IMR-90 (cell line): ENCODE results near the gene CDC45. TPM values are rescaled to one million over a fixed set of nuclear protein-coding genes. Genes with fewer than 3 reads are reported as not detected.

ENCODE experiments used
- ATAC-seq: fragments of 200-7000 bp; cut with Tn5 transposase; 2 replicates; pipeline ENCODE4 v1.9.1; 2020; ENCODE audit warnings: low read depth, mild to moderate bottlenecking, moderate library complexity
- BruUV-seq: library from RNA; stranded (reverse); fragments of 400-500 nt; replicated peaks from 2 replicates; lab custom pipeline; 2021; lab: Mats Ljungman, UMichigan
- CTCF ChIA-PET: fragments of 300-600 bp; formaldehyde crosslinking; extraction: SDS; loops from one replicate; lab custom pipeline; 2021; ENCODE audit warnings: antibody characterized with exemption; lab: Yijun Ruan, JAX
- POLR2A ChIA-PET: fragments of 300-600 bp; sonication (Branson Sonifier 250); formaldehyde crosslinking; loops from one replicate; lab custom pipeline; 2022; ENCODE audit warnings: antibody characterized with exemption; ENCODE audit not compliant: unreplicated experiment; lab: Charles Lee
- DNase-seq: peaks from one replicate; pipeline ENCODE4 v3.0.0; 2013
- H2AFZ ChIP-seq: replicated peaks from 2 replicates; pipeline ENCODE3; 2013; ENCODE audit warnings: low read length, mild to moderate bottlenecking; ENCODE audit not compliant: poor library complexity
- H2AK5ac ChIP-seq: 2 replicates; pipeline ENCODE4 v1.6.1; 2013; ENCODE audit warnings: low read depth, low read length, inconsistent platforms
- H2AK9ac ChIP-seq: replicated peaks from 2 replicates; pipeline ENCODE3; 2013; ENCODE audit warnings: mild to moderate bottlenecking, low read depth, low read length, moderate library complexity; ENCODE audit not compliant: poor library complexity
- H2BK120ac ChIP-seq: 2 replicates; pipeline ENCODE4 v1.6.1; 2013; ENCODE audit warnings: low read depth, low read length, inconsistent platforms
- H2BK15ac ChIP-seq: 3 replicates; pipeline ENCODE4 v1.6.1; 2013; ENCODE audit warnings: low read depth, low read length, inconsistent platforms
- H2BK20ac ChIP-seq: 2 replicates; pipeline ENCODE4 v1.6.1; 2013; ENCODE audit warnings: low read depth, mild to moderate bottlenecking, inconsistent platforms, low read length, moderate library complexity
- H2BK5ac ChIP-seq: 2 replicates; pipeline ENCODE4 v1.6.1; 2013; ENCODE audit warnings: mild to moderate bottlenecking, low read depth, low read length, inconsistent platforms; ENCODE audit not compliant: poor library complexity, severe bottlenecking
- H3K14ac ChIP-seq: replicated peaks from 2 replicates; pipeline ENCODE4 v1.6.1; 2013; ENCODE audit warnings: low read depth, low read length, inconsistent platforms
- H3K18ac ChIP-seq: 2 replicates; pipeline ENCODE4 v1.6.1; 2013; ENCODE audit warnings: low read depth, low read length, control low read depth
- H3K23ac ChIP-seq: 2 replicates; pipeline ENCODE4 v1.6.1; 2013; ENCODE audit warnings: low read depth, low read length, inconsistent platforms
- H3K27ac ChIP-seq: 2 replicates; pipeline ENCODE4 v1.5.1; 2013; ENCODE audit warnings: mild to moderate bottlenecking, control low read depth, low read length; ENCODE audit not compliant: insufficient read depth
- H3K27me3 ChIP-seq: 2 replicates; pipeline ENCODE4 v1.6.1; 2013; ENCODE audit warnings: low read length; ENCODE audit not compliant: control insufficient read depth, insufficient read depth
- H3K36me3 ChIP-seq: 2 replicates; pipeline ENCODE4 v1.6.1; 2013; ENCODE audit warnings: low read length, mixed read lengths; ENCODE audit not compliant: control insufficient read depth, insufficient read depth
- H3K4ac ChIP-seq: 2 replicates; pipeline ENCODE4 v1.6.1; 2013; ENCODE audit warnings: low read depth, low read length, inconsistent platforms
- H3K4me1 ChIP-seq: 2 replicates; pipeline ENCODE4 v1.6.1; 2013; ENCODE audit warnings: low read length, mixed read lengths; ENCODE audit not compliant: control insufficient read depth, insufficient read depth
- H3K4me2 ChIP-seq: 2 replicates; pipeline ENCODE4 v1.6.1; 2013; ENCODE audit warnings: low read depth, mild to moderate bottlenecking, control low read depth, low read length, moderate library complexity
- H3K4me3 ChIP-seq: 2 replicates; pipeline ENCODE4 v1.5.1; 2013; ENCODE audit warnings: low read depth, mild to moderate bottlenecking, control low read depth, low read length, moderate library complexity; ENCODE audit not compliant: insufficient read depth
- H3K56ac ChIP-seq: 2 replicates; pipeline ENCODE4 v1.6.1; 2013; ENCODE audit warnings: low read length, inconsistent platforms; ENCODE audit not compliant: insufficient read depth; ENCODE audit errors: extremely low read depth
- H3K79me1 ChIP-seq, 2 experiments: 2 replicates each; pipeline ENCODE4 v1.6.1; 2013; ENCODE audit warnings: low read length in 2 of 2, inconsistent platforms in 1 of 2, low read depth in 1 of 2
- H3K9ac ChIP-seq: 2 replicates; pipeline ENCODE4 v1.6.1; 2013; ENCODE audit warnings: low read depth, low read length, control low read depth
- H3K9me1 ChIP-seq: 2 replicates; pipeline ENCODE4 v1.6.1; 2013; ENCODE audit warnings: low read length, inconsistent platforms; ENCODE audit not compliant: insufficient read depth
- H3K9me3 ChIP-seq: 2 replicates; pipeline ENCODE4 v1.6.1; 2013; ENCODE audit warnings: low read length; ENCODE audit not compliant: control insufficient read depth, insufficient read depth
- H4K20me1 ChIP-seq: 2 replicates; pipeline ENCODE4 v1.6.1; 2013; ENCODE audit warnings: low read length, inconsistent platforms; ENCODE audit not compliant: insufficient read depth
- H4K5ac ChIP-seq: 2 replicates; pipeline ENCODE4 v1.6.1; 2013; ENCODE audit warnings: mild to moderate bottlenecking, low read depth, low read length, control low read depth
- H4K8ac ChIP-seq, 2 experiments: 2 replicates each; pipeline ENCODE4 v1.6.1; 2013; ENCODE audit warnings: low read depth in 2 of 2, low read length in 2 of 2, control low read depth in 1 of 2, inconsistent platforms in 1 of 2
- H4K91ac ChIP-seq: 2 replicates; pipeline ENCODE4 v1.6.1; 2013; ENCODE audit warnings: low read depth, low read length, inconsistent platforms; ENCODE audit not compliant: insufficient read depth
- BHLHE40 ChIP-seq: fragments of 150-350 bp; IDR thresholded peaks from 2 replicates; pipeline ENCODE4 v1.6.1; 2016; ENCODE audit warnings: mild to moderate bottlenecking, low read depth, low read length
- CEBPB ChIP-seq: IDR thresholded peaks from 2 replicates; pipeline ENCODE4 v1.6.1; 2012; ENCODE audit warnings: low read depth, low read length, improper control_type of control experiment
- CTCF ChIP-seq: conservative IDR thresholded peaks from 2 replicates; pipeline ENCODE4 v1.5.1; 2012; ENCODE audit warnings: mild to moderate bottlenecking, low read depth, low read length, improper control_type of control experiment
- ELK1 ChIP-seq: fragments of 150-350 bp; IDR thresholded peaks from 2 replicates; pipeline ENCODE4 v1.6.1; 2016; ENCODE audit warnings: low read depth, mild to moderate bottlenecking, low read length, moderate library complexity, borderline replicate concordance
- FOS ChIP-seq: fragments of 150-350 bp; IDR thresholded peaks from 2 replicates; pipeline ENCODE4 v1.6.1; 2016; ENCODE audit warnings: low read depth, low read length
- MAZ ChIP-seq: IDR thresholded peaks from 2 replicates; pipeline ENCODE4 v1.6.1; 2012; ENCODE audit warnings: low read depth, mild to moderate bottlenecking, low read length, improper control_type of control experiment, moderate library complexity, borderline replicate concordance
- USF2 ChIP-seq: fragments of 150-350 bp; IDR thresholded peaks from 2 replicates; pipeline ENCODE4 v1.6.1; 2017; ENCODE audit warnings: mild to moderate bottlenecking, antibody characterized with exemption, low read length, low read depth
- WGBS, 2 experiments: methylation state at CpG; one replicate each; pipeline versions ENCODE4 v1.1.5 to v1.1.7; 2013; ENCODE audit warnings: missing lambda C conversion rate in 2 of 2; ENCODE audit not compliant: insufficient read length in 1 of 2; ENCODE audit errors: extremely low coverage in 2 of 2; 5-methylcytosine and 5-hydroxymethylcytosine counted together
- dilution Hi-C: fragments of 300-500 bp; cut with HindIII; formaldehyde crosslinking; loops from one replicate; pipeline ENCODE4 v1.14.3; 2018; ENCODE audit warnings: low sequenced_read_pairs; ENCODE audit not compliant: unreplicated experiment
- in situ Hi-C: fragments of 300-500 bp; cut with MboI; formaldehyde crosslinking; loops from 3 replicates; pipeline ENCODE4 v1.14.3; 2019; ENCODE audit warnings: low sequenced_read_pairs, inconsistent platforms, mixed read lengths
- intact Hi-C: fragments of 100-400 bp; cut with micrococcal nuclease; formaldehyde crosslinking; loops from 2 replicates; pipeline ENCODE4 v1.10.0; 2022
- polyA plus RNA-seq, 3 experiments: library from polyadenylated mRNA; depleted of rRNA; stranded (reverse); fragments of >200 nt; gene quantifications; 2 replicates each; pipeline ENCODE4 v1.2.3, GENCODE V29; 2012; ENCODE audit warnings: low replicate concordance in 1 of 3
- total RNA-seq: library from RNA; depleted of rRNA; stranded (reverse); fragments of >200 nt; gene quantifications from 2 replicates; pipeline ENCODE4 v1.2.3, GENCODE V29; 2012

The CDC45 gene
- total and polyA plus RNA-seq, 2 of the 4 experiments (the other 2 are of a cell fraction): 22.7 to 44.6 TPM

DNA sequence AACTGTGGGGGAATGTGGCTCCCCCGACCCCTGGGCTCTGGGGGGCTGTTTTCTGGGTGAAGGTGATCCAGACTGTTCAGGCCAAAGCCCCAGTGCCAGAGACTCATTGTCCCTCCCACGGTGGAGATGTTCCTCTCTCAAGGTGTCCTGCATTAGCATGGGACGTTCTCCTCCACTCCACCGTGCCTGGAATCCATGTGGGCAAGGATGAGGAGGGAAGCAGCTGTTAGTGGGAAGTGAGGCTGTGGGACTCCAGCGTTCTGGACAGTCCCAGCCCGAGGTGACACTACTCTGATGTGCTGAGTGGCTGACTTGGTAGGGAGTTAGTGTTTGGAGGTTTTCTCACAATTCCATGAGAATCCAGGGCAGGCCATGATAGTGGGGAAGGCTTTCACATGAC lies 75.9 kb downstream of the CDC45 start:
- Histone ChIP-seq H3K9me1 (peaks cover 4% of the 10 kb centered on the region; the same call in 1 of the 2 replicates), H3K79me1 (no peaks in the 10 kb centered on the region), H4K8ac (no peak overlapping the region), H3K4me3 (no peak overlapping the region), H2BK5ac (no peak overlapping the region), H2AFZ (peak overlapping the region; percentile 58), H3K4me2 (no peak overlapping the region), H3K18ac (no peak overlapping the region), H2BK120ac (no peak overlapping the region), H3K36me3 (no peaks in the 10 kb centered on the region), H3K27me3 (peaks cover 6% of the 10 kb centered on the region; the same call in 1 of the 2 replicates), H3K9me3 (peaks cover 2% of the 10 kb centered on the region; the same call in 1 of the 2 replicates), H3K56ac (no peak overlapping the region), H3K14ac (no peak overlapping the region), H3K4me1 (peaks cover 2% of the 10 kb centered on the region; the same call in 1 of the 2 replicates), H4K20me1 (no peaks in the 10 kb centered on the region), H3K27ac (no peak overlapping the region), H2BK15ac (no peak overlapping the region), H4K5ac (no peak overlapping the region), H2AK9ac (peak overlapping the region; percentile 81), H3K4ac (no peak overlapping the region; the same call in 1 of the 2 replicates), H3K9ac (no peak overlapping the region), H2BK20ac (no peak overlapping the region), H3K23ac (no peak overlapping the region; the same call in 1 of the 2 replicates), H4K91ac (no peak overlapping the region), H2AK5ac (no peak overlapping the region; the same call in 1 of the 2 replicates)
- dilution Hi-C loops: no loop called here
- intact Hi-C loops: no loop called here
- no TSS peak for BruUV-seq
- in situ Hi-C loops: no loop called here
- no peak for DNase-seq
- ATAC-seq: no peak
- TF ChIP-seq BHLHE40: no peak
- TF ChIP-seq FOS: no peak
- no peak for TF ChIP-seq CTCF
- no peak for TF ChIP-seq CEBPB
- no peak for TF ChIP-seq USF2
- TF ChIP-seq MAZ: no peak
- no peak for TF ChIP-seq ELK1
- 42% methylated on average over 2 of the region's 6 CpGs; no CpG with 5 or more reads in 1 of the 2 experiments for WGBS, 2 experiments
- CTCF ChIA-PET: no interaction called here
- POLR2A ChIA-PET: no interaction called here
